GM23338 (cell line): Measurements from ENCODE around the gene SCN4A.

ENCODE experiments used
- CREB1 ChIP-seq: fragments of 250-450 bp; sonication (Bioruptor Pico); IDR thresholded peaks from 2 replicates; pipeline ENCODE4 v1.5.0; 2020; ENCODE audit warnings: low read depth, mild to moderate bottlenecking, moderate library complexity
- EZH2 ChIP-seq: fragments of 200-600 bp; sonication (generic); IDR thresholded peaks from one replicate; pipeline ENCODE4 v1.8.0; 2017; ENCODE audit warnings: antibody characterized with exemption, mild to moderate bottlenecking, low read depth; ENCODE audit not compliant: unreplicated experiment
- EZH2phosphoT487 ChIP-seq: fragments of 200-600 bp; sonication (generic); IDR thresholded peaks from one replicate; pipeline ENCODE4 v1.8.1; 2018; ENCODE audit warnings: antibody characterized with exemption; ENCODE audit not compliant: unreplicated experiment
- JUNB ChIP-seq: IDR thresholded peaks from one replicate; pipeline ENCODE4 v1.6.1; 2016; ENCODE audit warnings: antibody characterized with exemption; ENCODE audit not compliant: unreplicated experiment
- NANOG ChIP-seq: IDR thresholded peaks from 2 replicates; pipeline ENCODE4 v1.6.1; 2016; ENCODE audit warnings: antibody characterized with exemption, borderline replicate concordance
- POLR2AphosphoS5 ChIP-seq: IDR thresholded peaks from 2 replicates; pipeline ENCODE4 v1.6.1; 2016; ENCODE audit warnings: antibody characterized with exemption, low read depth
- ZNF114 ChIP-seq: fragments of 250-450 bp; sonication (Bioruptor Pico); IDR thresholded peaks from 2 replicates; pipeline ENCODE4 v1.5.0; 2020; ENCODE audit warnings: mild to moderate bottlenecking, moderate library complexity
- TF ChIP-seq, protein P1 (sequence below), 2 experiments: fragments of 200-600 bp in 1 of 2; sonication (generic) in 1 of 2; conservative IDR thresholded peaks; 2 replicates each; pipeline versions ENCODE4 v1.5.1 to v1.6.1; 2016 to 2017; ENCODE audit warnings: antibody characterized with exemption in 2 of 2, low read depth in 2 of 2, mild to moderate bottlenecking in 2 of 2, moderate library complexity in 1 of 2
- TF ChIP-seq, protein P2 (sequence below): IDR thresholded peaks from 2 replicates; pipeline ENCODE4 v1.6.1; 2016; ENCODE audit warnings: antibody characterized with exemption

DNA sequence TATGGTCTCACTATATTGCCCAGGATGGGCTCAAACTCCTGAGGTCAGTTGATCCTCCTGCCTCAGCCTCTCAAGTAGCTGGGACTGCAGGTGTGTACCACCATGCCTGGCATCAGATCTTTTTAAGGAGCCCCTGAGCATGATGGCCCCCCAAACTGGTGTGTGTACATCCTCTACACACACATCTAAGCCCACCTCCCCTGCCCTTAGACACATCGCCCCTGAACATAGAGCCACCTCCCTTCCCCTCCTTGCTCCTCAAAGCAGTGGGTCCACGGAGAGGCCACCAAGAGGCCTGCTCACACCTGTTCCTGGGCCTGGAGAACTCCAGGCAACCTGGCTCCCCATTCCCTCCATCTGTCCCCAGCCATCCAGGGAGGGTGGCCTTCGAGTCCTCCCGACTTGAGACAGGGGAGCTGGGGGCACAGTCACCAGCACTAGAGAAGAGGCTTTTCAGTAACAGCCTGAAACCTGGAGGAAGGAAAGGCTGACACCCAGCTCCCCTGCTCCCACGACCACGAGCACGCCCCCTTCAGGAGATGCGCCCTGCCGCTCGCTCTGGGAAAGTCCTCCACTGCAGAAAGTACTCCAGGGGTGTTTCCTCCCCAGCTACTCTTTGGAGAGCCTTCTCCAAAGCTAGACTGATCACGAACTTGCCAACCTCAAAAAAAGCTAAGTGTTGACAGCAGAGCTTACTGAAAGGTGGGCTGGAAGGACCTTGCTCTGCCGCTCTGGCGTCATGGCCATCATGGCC lies 12.8 kb upstream of the SCN4A start:
- TF ChIP-seq EZH2 (no peak), POLR2AphosphoS5 (no peak), EZH2phosphoT487 (no peak), NANOG (no peak), CREB1 (CRISPR knock-in tag) (no peak), JUNB (no peak), ZNF114 (CRISPR knock-in tag) (no peak)
- TF ChIP-seq, protein P1, sequence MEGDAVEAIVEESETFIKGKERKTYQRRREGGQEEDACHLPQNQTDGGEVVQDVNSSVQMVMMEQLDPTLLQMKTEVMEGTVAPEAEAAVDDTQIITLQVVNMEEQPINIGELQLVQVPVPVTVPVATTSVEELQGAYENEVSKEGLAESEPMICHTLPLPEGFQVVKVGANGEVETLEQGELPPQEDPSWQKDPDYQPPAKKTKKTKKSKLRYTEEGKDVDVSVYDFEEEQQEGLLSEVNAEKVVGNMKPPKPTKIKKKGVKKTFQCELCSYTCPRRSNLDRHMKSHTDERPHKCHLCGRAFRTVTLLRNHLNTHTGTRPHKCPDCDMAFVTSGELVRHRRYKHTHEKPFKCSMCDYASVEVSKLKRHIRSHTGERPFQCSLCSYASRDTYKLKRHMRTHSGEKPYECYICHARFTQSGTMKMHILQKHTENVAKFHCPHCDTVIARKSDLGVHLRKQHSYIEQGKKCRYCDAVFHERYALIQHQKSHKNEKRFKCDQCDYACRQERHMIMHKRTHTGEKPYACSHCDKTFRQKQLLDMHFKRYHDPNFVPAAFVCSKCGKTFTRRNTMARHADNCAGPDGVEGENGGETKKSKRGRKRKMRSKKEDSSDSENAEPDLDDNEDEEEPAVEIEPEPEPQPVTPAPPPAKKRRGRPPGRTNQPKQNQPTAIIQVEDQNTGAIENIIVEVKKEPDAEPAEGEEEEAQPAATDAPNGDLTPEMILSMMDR (conservative IDR thresholded peaks at IDR 0.05; ENCODE audit: low read depth in 2 of 2), result peak; percentile 45 to 62
- TF ChIP-seq, protein P2, sequence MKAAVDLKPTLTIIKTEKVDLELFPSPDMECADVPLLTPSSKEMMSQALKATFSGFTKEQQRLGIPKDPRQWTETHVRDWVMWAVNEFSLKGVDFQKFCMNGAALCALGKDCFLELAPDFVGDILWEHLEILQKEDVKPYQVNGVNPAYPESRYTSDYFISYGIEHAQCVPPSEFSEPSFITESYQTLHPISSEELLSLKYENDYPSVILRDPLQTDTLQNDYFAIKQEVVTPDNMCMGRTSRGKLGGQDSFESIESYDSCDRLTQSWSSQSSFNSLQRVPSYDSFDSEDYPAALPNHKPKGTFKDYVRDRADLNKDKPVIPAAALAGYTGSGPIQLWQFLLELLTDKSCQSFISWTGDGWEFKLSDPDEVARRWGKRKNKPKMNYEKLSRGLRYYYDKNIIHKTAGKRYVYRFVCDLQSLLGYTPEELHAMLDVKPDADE, result no peak
